ENCODE data around the gene NDST3. TPM values are rescaled to one million over a fixed set of nuclear protein-coding genes. Genes with fewer than 3 reads are reported as not detected.

Gene NDST3
- total and polyA plus RNA-seq, 2 of the 13 experiments (the other 11 are each of a cell fraction or from before 2014, with no cell fraction given): not detected

GRCh38 chr4:118265312-118266144, 231.2 kb downstream of the NDST3 start (continued):
- TF ChIP-seq BCL6 (CRISPR knock-in tag; IDR thresholded peaks at IDR 0.05) (no peak), PHF8 (CRISPR knock-in tag; IDR thresholded peaks at IDR 0.05) (peak; percentile 56; the same call in 1 of the 2 replicates), NCOR1 (IDR thresholded peaks at IDR 0.05; ENCODE audit: borderline replicate concordance, low read length) (no peak), ONECUT2 (CRISPR knock-in tag; IDR thresholded peaks at IDR 0.05) (0 out of 2 replicates have a peak, but pooled peaks have one; percentile 42), GFI1 (CRISPR knock-in tag; IDR thresholded peaks at IDR 0.05; ENCODE audit: borderline replicate concordance) (no peak), EED (CRISPR knock-in tag; IDR thresholded peaks at IDR 0.05) (no peak), GPBP1L1 (CRISPR knock-in tag; IDR thresholded peaks at IDR 0.05) (no peak), CHD2 (IDR thresholded peaks at IDR 0.05; ENCODE audit: low read depth, low read length) (no peak), PITX1 (CRISPR knock-in tag; IDR thresholded peaks at IDR 0.05) (0 out of 2 replicates have a peak, but pooled peaks have one; percentile 31), DR1 (CRISPR knock-in tag; IDR thresholded peaks at IDR 0.05) (no peak), ZNF691 (CRISPR knock-in tag; IDR thresholded peaks at IDR 0.05; ENCODE audit: borderline replicate concordance, low read depth) (no peak), ELF1 (CRISPR knock-in tag; IDR thresholded peaks at IDR 0.05) (0 out of 2 replicates have a peak, but pooled peaks have one; percentile 23), ELF4 (CRISPR knock-in tag; IDR thresholded peaks at IDR 0.05; ENCODE audit: borderline replicate concordance) (no peak)
- TF ChIP-seq, protein P1, sequence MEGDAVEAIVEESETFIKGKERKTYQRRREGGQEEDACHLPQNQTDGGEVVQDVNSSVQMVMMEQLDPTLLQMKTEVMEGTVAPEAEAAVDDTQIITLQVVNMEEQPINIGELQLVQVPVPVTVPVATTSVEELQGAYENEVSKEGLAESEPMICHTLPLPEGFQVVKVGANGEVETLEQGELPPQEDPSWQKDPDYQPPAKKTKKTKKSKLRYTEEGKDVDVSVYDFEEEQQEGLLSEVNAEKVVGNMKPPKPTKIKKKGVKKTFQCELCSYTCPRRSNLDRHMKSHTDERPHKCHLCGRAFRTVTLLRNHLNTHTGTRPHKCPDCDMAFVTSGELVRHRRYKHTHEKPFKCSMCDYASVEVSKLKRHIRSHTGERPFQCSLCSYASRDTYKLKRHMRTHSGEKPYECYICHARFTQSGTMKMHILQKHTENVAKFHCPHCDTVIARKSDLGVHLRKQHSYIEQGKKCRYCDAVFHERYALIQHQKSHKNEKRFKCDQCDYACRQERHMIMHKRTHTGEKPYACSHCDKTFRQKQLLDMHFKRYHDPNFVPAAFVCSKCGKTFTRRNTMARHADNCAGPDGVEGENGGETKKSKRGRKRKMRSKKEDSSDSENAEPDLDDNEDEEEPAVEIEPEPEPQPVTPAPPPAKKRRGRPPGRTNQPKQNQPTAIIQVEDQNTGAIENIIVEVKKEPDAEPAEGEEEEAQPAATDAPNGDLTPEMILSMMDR (CRISPR knock-in tag; IDR thresholded peaks at IDR 0.05): peak; percentile 15; the same call in 1 of the 2 replicates
- TF ChIP-seq, protein P2, sequence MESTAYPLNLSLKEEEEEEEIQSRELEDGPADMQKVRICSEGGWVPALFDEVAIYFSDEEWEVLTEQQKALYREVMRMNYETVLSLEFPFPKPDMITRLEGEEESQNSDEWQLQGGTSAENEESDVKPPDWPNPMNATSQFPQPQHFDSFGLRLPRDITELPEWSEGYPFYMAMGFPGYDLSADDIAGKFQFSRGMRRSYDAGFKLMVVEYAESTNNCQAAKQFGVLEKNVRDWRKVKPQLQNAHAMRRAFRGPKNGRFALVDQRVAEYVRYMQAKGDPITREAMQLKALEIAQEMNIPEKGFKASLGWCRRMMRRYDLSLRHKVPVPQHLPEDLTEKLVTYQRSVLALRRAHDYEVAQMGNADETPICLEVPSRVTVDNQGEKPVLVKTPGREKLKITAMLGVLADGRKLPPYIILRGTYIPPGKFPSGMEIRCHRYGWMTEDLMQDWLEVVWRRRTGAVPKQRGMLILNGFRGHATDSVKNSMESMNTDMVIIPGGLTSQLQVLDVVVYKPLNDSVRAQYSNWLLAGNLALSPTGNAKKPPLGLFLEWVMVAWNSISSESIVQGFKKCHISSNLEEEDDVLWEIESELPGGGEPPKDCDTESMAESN (CRISPR knock-in tag; conservative IDR thresholded peaks at IDR 0.05): peak; percentile 49; the same call in 1 of the 2 replicates
- TF ChIP-seq, protein P3, sequence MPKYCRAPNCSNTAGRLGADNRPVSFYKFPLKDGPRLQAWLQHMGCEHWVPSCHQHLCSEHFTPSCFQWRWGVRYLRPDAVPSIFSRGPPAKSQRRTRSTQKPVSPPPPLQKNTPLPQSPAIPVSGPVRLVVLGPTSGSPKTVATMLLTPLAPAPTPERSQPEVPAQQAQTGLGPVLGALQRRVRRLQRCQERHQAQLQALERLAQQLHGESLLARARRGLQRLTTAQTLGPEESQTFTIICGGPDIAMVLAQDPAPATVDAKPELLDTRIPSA (CRISPR knock-in tag; IDR thresholded peaks at IDR 0.05; ENCODE audit: borderline replicate concordance): no peak
- TF ChIP-seq, protein P4, sequence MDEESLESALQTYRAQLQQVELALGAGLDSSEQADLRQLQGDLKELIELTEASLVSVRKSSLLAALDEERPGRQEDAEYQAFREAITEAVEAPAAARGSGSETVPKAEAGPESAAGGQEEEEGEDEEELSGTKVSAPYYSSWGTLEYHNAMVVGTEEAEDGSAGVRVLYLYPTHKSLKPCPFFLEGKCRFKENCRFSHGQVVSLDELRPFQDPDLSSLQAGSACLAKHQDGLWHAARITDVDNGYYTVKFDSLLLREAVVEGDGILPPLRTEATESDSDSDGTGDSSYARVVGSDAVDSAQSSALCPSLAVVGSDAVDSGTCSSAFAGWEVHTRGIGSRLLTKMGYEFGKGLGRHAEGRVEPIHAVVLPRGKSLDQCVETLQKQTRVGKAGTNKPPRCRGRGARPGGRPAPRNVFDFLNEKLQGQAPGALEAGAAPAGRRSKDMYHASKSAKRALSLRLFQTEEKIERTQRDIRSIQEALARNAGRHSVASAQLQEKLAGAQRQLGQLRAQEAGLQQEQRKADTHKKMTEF (CRISPR knock-in tag; IDR thresholded peaks at IDR 0.05): 0 out of 2 replicates have a peak, but pooled peaks have one; percentile 26
- TF ChIP-seq, protein P5, sequence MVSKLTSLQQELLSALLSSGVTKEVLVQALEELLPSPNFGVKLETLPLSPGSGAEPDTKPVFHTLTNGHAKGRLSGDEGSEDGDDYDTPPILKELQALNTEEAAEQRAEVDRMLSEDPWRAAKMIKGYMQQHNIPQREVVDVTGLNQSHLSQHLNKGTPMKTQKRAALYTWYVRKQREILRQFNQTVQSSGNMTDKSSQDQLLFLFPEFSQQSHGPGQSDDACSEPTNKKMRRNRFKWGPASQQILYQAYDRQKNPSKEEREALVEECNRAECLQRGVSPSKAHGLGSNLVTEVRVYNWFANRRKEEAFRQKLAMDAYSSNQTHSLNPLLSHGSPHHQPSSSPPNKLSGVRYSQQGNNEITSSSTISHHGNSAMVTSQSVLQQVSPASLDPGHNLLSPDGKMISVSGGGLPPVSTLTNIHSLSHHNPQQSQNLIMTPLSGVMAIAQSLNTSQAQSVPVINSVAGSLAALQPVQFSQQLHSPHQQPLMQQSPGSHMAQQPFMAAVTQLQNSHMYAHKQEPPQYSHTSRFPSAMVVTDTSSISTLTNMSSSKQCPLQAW (CRISPR knock-in tag; IDR thresholded peaks at IDR 0.05): no peak
